OCI-LY3 (cell line): ENCODE results near the gene GLDN.
"Not testable (repeated sequence)": the region's sequence is repeated elsewhere in the genome, so short reads cannot be mapped to it uniquely, and the experiment has no call there.

Experiments used
- H2AFZ ChIP-seq: fragments of 200-600, 300-600 bp; shearing (Covaris generic); 2 replicates; pipeline ENCODE4 v1.6.0; 2014; ENCODE audit warnings: antibody characterized with exemption, low read depth, low read length
- H3K27ac ChIP-seq: fragments of 200-600, 300-600 bp; sonication (generic); 2 replicates; pipeline ENCODE4 v1.5.1; 2014; ENCODE audit warnings: mild to moderate bottlenecking, low read length, moderate library complexity, mixed read lengths
- H3K27me3 ChIP-seq: fragments of 200-600, 300-600 bp; sonication (generic); 2 replicates; pipeline ENCODE4 v1.6.1; 2014; ENCODE audit warnings: low read depth, low read length, mixed read lengths
- H3K36me3 ChIP-seq: fragments of 200-600, 300-600 bp; sonication (generic); replicated peaks from 2 replicates; pipeline ENCODE3; 2014; ENCODE audit warnings: low read depth, low read length, mixed read lengths
- H3K4me1 ChIP-seq: fragments of 300-600, 200-600 bp; sonication (generic); 2 replicates; pipeline ENCODE4 v1.6.1; 2014; ENCODE audit warnings: low read length, mixed read lengths
- H3K4me2 ChIP-seq: fragments of 200-600, 300-600 bp; sonication (generic); 2 replicates; pipeline ENCODE4 v1.6.1; 2014; ENCODE audit warnings: low read length, mixed read lengths
- H3K4me3 ChIP-seq: fragments of 300-600, 200-600 bp; sonication (generic); 2 replicates; pipeline ENCODE4 v1.5.1; 2014; ENCODE audit warnings: antibody characterized with exemption, mild to moderate bottlenecking, low read length, moderate library complexity
- H3K79me2 ChIP-seq: fragments of 300-600, 200-600 bp; shearing (Covaris generic); 2 replicates; pipeline ENCODE4 v1.6.1; 2014; ENCODE audit warnings: mild to moderate bottlenecking, low read length, mixed read lengths
- H3K9ac ChIP-seq: fragments of 300-600, 200-600 bp; shearing (Covaris generic); 2 replicates; pipeline ENCODE4 v1.6.0; 2014; ENCODE audit warnings: mild to moderate bottlenecking, low read length, moderate library complexity
- H3K9me3 ChIP-seq: fragments of 200-600, 300-600 bp; shearing (Covaris generic); 2 replicates; pipeline ENCODE4 v1.6.1; 2014; ENCODE audit warnings: low read length, mixed read lengths; ENCODE audit not compliant: insufficient read depth
- H4K20me1 ChIP-seq: fragments of 200-600, 300-600 bp; sonication (generic); 2 replicates; pipeline ENCODE4 v1.6.1; 2016; ENCODE audit warnings: low read length, mixed read lengths; ENCODE audit not compliant: insufficient read depth
- EZH2phosphoT487 ChIP-seq: fragments of 200-600 bp; shearing (Covaris generic); IDR thresholded peaks from 2 replicates; pipeline ENCODE4 v1.6.1; 2018; ENCODE audit warnings: antibody characterized with exemption, mixed run types, low read depth
- TF ChIP-seq, protein P1 (sequence below): fragments of 200-600, 300-600 bp; sonication (generic); IDR thresholded peaks from 2 replicates; pipeline ENCODE4 v1.5.1; 2014; ENCODE audit warnings: antibody characterized with exemption, low read length, low read depth

GLDN gene

DNA sequence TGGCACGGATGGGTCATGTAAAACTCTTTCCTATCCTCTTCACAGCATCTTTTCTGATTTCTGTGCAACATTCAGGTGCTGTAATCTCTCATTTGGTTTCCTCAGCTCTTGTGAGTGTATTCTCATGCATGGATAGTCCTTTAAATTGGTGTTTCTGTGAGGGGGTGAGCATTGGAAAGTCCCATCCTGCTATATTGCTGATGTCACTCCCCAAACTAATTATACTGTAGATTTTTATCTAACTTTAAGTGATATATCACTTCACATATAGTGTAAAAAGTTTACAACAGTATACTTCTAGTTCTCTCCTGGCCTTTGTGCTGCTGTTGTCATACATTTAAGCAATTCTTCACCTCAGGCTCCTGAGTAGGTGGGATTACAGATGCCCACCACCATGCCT, 102.7 kb downstream of the GLDN start:
- Histone ChIP-seq H3K9ac (no peak overlapping the region), H3K4me2 (no peak overlapping the region)
- TF ChIP-seq, protein P1, sequence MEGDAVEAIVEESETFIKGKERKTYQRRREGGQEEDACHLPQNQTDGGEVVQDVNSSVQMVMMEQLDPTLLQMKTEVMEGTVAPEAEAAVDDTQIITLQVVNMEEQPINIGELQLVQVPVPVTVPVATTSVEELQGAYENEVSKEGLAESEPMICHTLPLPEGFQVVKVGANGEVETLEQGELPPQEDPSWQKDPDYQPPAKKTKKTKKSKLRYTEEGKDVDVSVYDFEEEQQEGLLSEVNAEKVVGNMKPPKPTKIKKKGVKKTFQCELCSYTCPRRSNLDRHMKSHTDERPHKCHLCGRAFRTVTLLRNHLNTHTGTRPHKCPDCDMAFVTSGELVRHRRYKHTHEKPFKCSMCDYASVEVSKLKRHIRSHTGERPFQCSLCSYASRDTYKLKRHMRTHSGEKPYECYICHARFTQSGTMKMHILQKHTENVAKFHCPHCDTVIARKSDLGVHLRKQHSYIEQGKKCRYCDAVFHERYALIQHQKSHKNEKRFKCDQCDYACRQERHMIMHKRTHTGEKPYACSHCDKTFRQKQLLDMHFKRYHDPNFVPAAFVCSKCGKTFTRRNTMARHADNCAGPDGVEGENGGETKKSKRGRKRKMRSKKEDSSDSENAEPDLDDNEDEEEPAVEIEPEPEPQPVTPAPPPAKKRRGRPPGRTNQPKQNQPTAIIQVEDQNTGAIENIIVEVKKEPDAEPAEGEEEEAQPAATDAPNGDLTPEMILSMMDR: no peak
- no peak for TF ChIP-seq EZH2phosphoT487

DNA sequence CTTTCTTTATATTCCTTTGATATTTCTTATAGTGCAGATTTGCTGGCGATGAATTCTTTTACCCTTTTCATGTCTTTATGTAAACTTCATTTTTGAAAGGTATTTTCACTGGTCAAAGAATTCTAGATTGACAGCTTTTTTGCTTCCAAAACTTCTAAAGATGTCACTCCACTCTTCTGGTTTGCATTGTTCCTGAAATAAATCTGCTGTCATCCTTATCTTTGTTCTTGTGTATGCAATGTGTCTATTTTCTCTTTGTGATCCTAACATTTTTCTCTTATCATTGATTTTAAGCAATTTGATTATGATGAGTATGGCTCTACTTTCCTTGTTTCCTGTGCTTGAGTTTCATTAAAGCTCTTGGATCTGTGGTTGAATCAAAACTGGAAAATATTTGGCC, 103.4 kb downstream of the GLDN start:
- no peak overlapping the region for H3K4me3 ChIP-seq
- H4K20me1 ChIP-seq: no peaks in the 10 kb centered on the region
- no peak overlapping the region for H2AFZ ChIP-seq
- no peak overlapping the region for H3K27ac ChIP-seq
- peaks cover 5% of the 10 kb centered on the region for H3K36me3 ChIP-seq
- H3K4me2 ChIP-seq: no peak overlapping the region
- peaks cover 5% of the 10 kb centered on the region; the same call in 1 of the 2 replicates for H3K4me1 ChIP-seq
- no peak overlapping the region for H3K9ac ChIP-seq
- no peak for TF ChIP-seq EZH2phosphoT487
- TF ChIP-seq, protein P1: no peak
- H3K9me3 ChIP-seq: no peaks in the 10 kb centered on the region
- no peaks in the 10 kb centered on the region for H3K79me2 ChIP-seq
- H3K27me3 ChIP-seq: no peaks in the 10 kb centered on the region

More for the DNA sequence above, 102.7 kb downstream of the GLDN start:
- Histone ChIP-seq H2AFZ (no peak overlapping the region), H3K4me1 (peaks cover 5% of the 10 kb centered on the region; the same call in 1 of the 2 replicates), H3K27ac (no peak overlapping the region), H3K9me3 (no peaks in the 10 kb centered on the region), H3K27me3 (no peaks in the 10 kb centered on the region), H3K4me3 (no peak overlapping the region), H3K36me3 (peaks cover 1% of the 10 kb centered on the region), H4K20me1 (no peaks in the 10 kb centered on the region), H3K79me2 (no peaks in the 10 kb centered on the region)

DNA sequence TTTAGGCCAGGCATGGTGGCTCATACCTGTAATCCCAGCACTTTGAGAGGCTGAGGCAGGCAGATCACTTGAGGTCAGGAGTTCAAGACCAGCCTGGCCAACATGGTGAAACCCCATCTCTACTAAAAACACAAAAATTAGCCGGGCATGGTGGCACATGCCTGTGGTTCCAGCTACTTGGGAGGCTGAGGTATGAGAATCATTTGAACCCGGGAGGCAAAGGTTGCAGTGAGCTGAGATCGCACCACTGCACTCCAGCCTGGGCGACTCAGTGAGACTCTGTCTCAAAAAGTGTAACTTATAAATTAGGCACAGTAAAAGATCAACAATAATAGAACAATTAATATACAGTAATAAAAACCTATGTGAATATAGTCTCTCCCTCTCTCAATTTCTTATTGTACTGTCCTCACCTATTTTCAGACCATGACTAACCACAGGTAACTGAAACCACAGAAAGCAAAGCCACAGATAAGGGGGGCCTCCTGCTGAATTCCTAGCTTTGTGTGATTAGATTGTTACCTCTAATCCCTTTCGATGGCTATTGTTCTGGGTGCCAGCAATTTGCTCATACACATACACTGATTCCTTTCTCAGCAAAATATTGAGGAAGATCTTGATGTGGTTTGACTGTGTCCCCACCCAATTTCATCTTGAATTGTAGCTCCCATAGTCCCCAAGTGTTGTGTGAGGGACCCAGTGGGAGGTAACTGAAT, 104.7 kb downstream of the GLDN start:
- not testable (repeated sequence) for H4K20me1 ChIP-seq, H3K4me2 ChIP-seq, H3K79me2 ChIP-seq, H3K36me3 ChIP-seq, H3K9ac ChIP-seq, H3K4me3 ChIP-seq, H3K27ac ChIP-seq, H3K9me3 ChIP-seq, H3K4me1 ChIP-seq, H3K27me3 ChIP-seq, H2AFZ ChIP-seq

DNA sequence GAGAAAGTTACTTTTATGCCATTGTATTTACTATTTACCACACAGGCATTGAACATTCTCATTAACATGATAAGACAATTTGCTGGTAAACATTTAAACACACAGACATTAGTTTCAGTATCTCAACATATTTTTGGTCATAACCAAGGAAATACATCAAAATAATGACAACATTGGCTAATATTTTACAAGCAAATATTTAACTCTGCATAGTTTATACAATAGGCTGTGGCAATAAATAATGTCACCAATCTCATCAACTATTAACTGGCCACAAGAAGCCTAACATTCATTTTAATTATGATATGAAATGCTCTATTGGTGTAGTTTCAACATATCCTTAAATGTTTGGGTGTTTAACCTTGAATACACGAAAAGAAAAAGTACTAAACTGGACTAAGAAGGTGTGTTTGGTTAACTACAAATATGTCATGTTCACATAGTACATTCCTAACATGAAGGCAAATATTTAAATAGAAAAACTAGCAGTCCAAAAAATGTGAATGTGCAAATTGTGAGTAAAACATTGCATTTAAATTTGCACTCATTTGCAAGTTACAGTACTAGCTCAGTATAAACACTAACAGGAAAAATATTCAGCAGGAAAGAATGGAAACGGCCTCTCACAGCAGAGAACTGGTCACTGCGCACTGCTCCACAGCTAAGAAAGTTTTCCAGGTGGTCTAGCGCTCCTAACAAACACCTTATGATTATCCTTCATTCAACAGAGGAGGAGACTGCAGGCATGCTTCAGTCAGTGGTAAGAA, 106.6 kb downstream of the GLDN start:
- H3K27ac ChIP-seq: no peak overlapping the region
- H3K4me3 ChIP-seq: no peak overlapping the region
- H3K9me3 ChIP-seq: no peaks in the 10 kb centered on the region
- H4K20me1 ChIP-seq: no peaks in the 10 kb centered on the region
- TF ChIP-seq, protein P1: no peak
- no peak for TF ChIP-seq EZH2phosphoT487
- H3K79me2 ChIP-seq: no peaks in the 10 kb centered on the region
- no peaks in the 10 kb centered on the region for H3K27me3 ChIP-seq
- no peak overlapping the region for H3K4me2 ChIP-seq
- no peak overlapping the region for H3K9ac ChIP-seq
- H3K36me3 ChIP-seq: peaks cover 8% of the 10 kb centered on the region
- H2AFZ ChIP-seq: no peak overlapping the region
- peaks cover 5% of the 10 kb centered on the region; the same call in 1 of the 2 replicates for H3K4me1 ChIP-seq
